Measurements from ENCODE around the gene ARFRP1.

ARFRP1 gene

GRCh38 chr20:63745961-63746731, 38.4 kb upstream of the ARFRP1 start:
- TF ChIP-seq TAF1 (IDR thresholded peaks at IDR 0.05; ENCODE audit: borderline replicate concordance, insufficient read depth, low read length) (no peak), SIN3A (IDR thresholded peaks at IDR 0.05; ENCODE audit: borderline replicate concordance, insufficient read depth, low read length) (no peak), FOXP2 (optimal IDR thresholded peaks at IDR 0.05; ENCODE audit: borderline replicate concordance, extremely low read depth, extremely low read length, insufficient read depth) (no peak), POLR2AphosphoS5 (IDR thresholded peaks at IDR 0.05; ENCODE audit: low read depth, low read length) (no peak)
- TF ChIP-seq, protein P1, sequence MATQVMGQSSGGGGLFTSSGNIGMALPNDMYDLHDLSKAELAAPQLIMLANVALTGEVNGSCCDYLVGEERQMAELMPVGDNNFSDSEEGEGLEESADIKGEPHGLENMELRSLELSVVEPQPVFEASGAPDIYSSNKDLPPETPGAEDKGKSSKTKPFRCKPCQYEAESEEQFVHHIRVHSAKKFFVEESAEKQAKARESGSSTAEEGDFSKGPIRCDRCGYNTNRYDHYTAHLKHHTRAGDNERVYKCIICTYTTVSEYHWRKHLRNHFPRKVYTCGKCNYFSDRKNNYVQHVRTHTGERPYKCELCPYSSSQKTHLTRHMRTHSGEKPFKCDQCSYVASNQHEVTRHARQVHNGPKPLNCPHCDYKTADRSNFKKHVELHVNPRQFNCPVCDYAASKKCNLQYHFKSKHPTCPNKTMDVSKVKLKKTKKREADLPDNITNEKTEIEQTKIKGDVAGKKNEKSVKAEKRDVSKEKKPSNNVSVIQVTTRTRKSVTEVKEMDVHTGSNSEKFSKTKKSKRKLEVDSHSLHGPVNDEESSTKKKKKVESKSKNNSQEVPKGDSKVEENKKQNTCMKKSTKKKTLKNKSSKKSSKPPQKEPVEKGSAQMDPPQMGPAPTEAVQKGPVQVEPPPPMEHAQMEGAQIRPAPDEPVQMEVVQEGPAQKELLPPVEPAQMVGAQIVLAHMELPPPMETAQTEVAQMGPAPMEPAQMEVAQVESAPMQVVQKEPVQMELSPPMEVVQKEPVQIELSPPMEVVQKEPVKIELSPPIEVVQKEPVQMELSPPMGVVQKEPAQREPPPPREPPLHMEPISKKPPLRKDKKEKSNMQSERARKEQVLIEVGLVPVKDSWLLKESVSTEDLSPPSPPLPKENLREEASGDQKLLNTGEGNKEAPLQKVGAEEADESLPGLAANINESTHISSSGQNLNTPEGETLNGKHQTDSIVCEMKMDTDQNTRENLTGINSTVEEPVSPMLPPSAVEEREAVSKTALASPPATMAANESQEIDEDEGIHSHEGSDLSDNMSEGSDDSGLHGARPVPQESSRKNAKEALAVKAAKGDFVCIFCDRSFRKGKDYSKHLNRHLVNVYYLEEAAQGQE (IDR thresholded peaks at IDR 0.05; ENCODE audit: insufficient read depth in 1 of 2, low read depth in 2 of 2, low read length in 2 of 2): no peak

GRCh38 chr20:63745424-63745805, 37.6 kb upstream of the ARFRP1 start:
- no peak for TF ChIP-seq TAF1 (IDR thresholded peaks at IDR 0.05; ENCODE audit: borderline replicate concordance, insufficient read depth, low read length)
- TF ChIP-seq, protein P1 (IDR thresholded peaks at IDR 0.05; ENCODE audit: insufficient read depth in 1 of 2, low read depth in 2 of 2, low read length in 2 of 2): no peak
- TF ChIP-seq POLR2AphosphoS5 (IDR thresholded peaks at IDR 0.05; ENCODE audit: low read depth, low read length): no peak
- no peak for TF ChIP-seq SIN3A (IDR thresholded peaks at IDR 0.05; ENCODE audit: borderline replicate concordance, insufficient read depth, low read length)
- TF ChIP-seq FOXP2 (optimal IDR thresholded peaks at IDR 0.05; ENCODE audit: borderline replicate concordance, extremely low read depth, extremely low read length, insufficient read depth): no peak

DNA sequence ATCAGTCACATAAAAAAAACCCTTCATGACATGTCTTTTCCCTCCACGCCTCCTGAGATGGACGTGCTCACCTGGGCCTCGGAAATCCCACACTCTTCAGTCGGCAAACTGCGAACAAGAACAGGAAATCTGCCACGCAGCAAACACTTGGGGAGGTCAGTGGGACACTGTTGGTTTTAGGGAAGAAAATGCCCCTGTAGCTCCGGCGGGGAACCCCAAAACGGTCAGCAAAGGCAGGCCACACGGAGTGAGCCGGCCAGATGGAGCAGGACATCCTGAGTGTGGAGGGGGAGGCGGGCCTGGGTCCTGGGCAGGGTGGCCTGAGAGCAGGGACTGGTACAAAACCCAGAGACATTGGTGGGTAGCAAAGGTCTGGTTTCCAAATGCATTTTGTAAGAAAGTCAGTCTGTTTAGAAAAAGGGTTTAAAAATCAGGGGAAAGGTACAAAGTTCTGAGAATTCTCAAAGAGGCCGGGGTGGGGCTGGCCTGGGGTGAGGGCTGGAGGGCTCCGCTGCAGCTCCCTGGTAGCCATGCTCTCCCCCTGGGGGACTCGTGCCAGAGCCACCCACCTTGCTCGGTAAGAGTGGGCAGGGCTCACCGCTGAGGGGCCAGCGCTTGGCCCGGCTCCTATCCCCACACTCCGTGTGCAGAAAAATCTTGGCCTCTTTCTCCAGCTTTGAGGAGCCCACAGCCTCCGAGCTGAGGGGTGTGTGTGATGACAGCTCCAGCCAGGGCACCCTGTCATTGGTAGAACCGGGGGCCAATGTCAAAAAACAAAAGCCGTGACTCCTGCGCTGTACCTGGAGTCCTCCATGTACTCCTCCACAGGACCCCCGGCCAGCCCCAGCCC, 37.0 kb upstream of the ARFRP1 start:
- TF ChIP-seq SIN3A (IDR thresholded peaks at IDR 0.05; ENCODE audit: borderline replicate concordance, insufficient read depth, low read length): no peak
- TF ChIP-seq POLR2AphosphoS5 (IDR thresholded peaks at IDR 0.05; ENCODE audit: low read depth, low read length): peak; percentile 47
- no peak for TF ChIP-seq FOXP2 (optimal IDR thresholded peaks at IDR 0.05; ENCODE audit: borderline replicate concordance, extremely low read depth, extremely low read length, insufficient read depth)
- TF ChIP-seq, protein P1 (IDR thresholded peaks at IDR 0.05; ENCODE audit: insufficient read depth in 1 of 2, low read depth in 2 of 2, low read length in 2 of 2): no peak
- TF ChIP-seq TAF1 (IDR thresholded peaks at IDR 0.05; ENCODE audit: borderline replicate concordance, insufficient read depth, low read length): no peak

DNA sequence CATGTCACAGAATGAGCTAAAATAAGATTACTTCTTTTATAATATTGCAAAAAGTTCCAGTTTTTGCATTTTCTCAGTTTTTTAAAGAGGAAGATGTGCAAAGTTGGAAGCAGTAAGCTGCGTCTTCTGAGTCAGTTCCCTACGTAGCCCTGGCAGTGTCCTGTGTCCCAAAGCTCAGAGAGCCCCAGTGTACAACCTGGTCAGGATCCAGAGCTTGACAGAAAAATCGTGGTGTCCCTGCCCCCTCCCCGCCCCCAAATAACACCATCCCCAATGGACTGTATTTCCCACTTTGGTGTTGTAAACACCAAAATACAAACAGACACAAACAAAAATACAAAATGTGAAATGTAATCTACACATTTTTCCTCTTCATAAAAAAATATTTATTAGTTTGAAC, 36.4 kb upstream of the ARFRP1 start:
- TF ChIP-seq, protein P1 (IDR thresholded peaks at IDR 0.05; ENCODE audit: insufficient read depth in 1 of 2, low read depth in 2 of 2, low read length in 2 of 2): no peak
- TF ChIP-seq TAF1 (IDR thresholded peaks at IDR 0.05; ENCODE audit: borderline replicate concordance, insufficient read depth, low read length) (no peak), SIN3A (IDR thresholded peaks at IDR 0.05; ENCODE audit: borderline replicate concordance, insufficient read depth, low read length) (no peak), FOXP2 (optimal IDR thresholded peaks at IDR 0.05; ENCODE audit: borderline replicate concordance, extremely low read depth, extremely low read length, insufficient read depth) (no peak), POLR2AphosphoS5 (IDR thresholded peaks at IDR 0.05; ENCODE audit: low read depth, low read length) (no peak)
